Neural cell (in vitro differentiated cells): ENCODE results near the gene PRUNE2.

Source experiments
- CTCF ChIP-seq: fragments of 450-650 bp; IDR thresholded peaks from 2 replicates; pipeline ENCODE4 v1.5.1; 2014; ENCODE audit warnings: antibody characterized with exemption, mild to moderate bottlenecking, moderate library complexity; ENCODE audit not compliant: poor library complexity, severe bottlenecking
- EP300 ChIP-seq: fragments of 450-650 bp; conservative IDR thresholded peaks from 2 replicates; pipeline ENCODE4 v1.6.1; 2014; ENCODE audit warnings: antibody characterized with exemption, mild to moderate bottlenecking, moderate library complexity; ENCODE audit not compliant: poor library complexity, severe bottlenecking
- EZH2 ChIP-seq: fragments of 200-600, 300-800 bp; shearing (Covaris generic), sonication (generic); IDR thresholded peaks from 2 replicates; pipeline ENCODE4 v1.6.1; 2014; ENCODE audit warnings: antibody characterized with exemption, low read length, borderline replicate concordance, mild to moderate bottlenecking; ENCODE audit not compliant: insufficient read depth, poor library complexity, severe bottlenecking
- MXI1 ChIP-seq: fragments of 450-650 bp; conservative IDR thresholded peaks from 2 replicates; pipeline ENCODE4 v1.6.1; 2014; ENCODE audit warnings: antibody characterized with exemption, mild to moderate bottlenecking; ENCODE audit not compliant: poor library complexity, severe bottlenecking
- POLR2AphosphoS5 ChIP-seq: IDR thresholded peaks from 2 replicates; pipeline ENCODE4 v1.6.1; 2012
- REST ChIP-seq: IDR thresholded peaks from 2 replicates; pipeline ENCODE4 v1.6.1; 2012; ENCODE audit warnings: borderline replicate concordance

- TF ChIP-seq CTCF (no peak), REST (no peak), EZH2 (no peak), EP300 (no peak), POLR2AphosphoS5 (no peak), MXI1 (no peak)
These were observed 311.0 kb downstream of the PRUNE2 start for GRCh38 chr9:76594764-76595424.
